ENCODE results near the gene LRRN3.

Gene LRRN3

GRCh38 chr7:111172564-111173257, 81.8 kb downstream of the LRRN3 start:
- DNase-seq, result no peak

- no peak for DNase-seq
Measured at GRCh38 chr7:111173528-111173927, 82.6 kb downstream of the LRRN3 start.

- no peak for DNase-seq
Measured at GRCh38 chr7:111173990-111174389, 83.1 kb downstream of the LRRN3 start.

- no peak for DNase-seq
Measured at GRCh38 chr7:111174510-111174909, 83.6 kb downstream of the LRRN3 start.
